ENCODE data around the gene SLK.

The SLK gene

GRCh38 chr10:103995134-103995533 lies 28.2 kb downstream of the SLK start:
- DNase-seq = no peak

- DNase-seq = no peak
Observed at GRCh38 chr10:103998805-103999204, 31.9 kb downstream of the SLK start.

GRCh38 chr10:104002911-104003310 lies 36.0 kb downstream of the SLK start:
- DNase-seq = no peak

GRCh38 chr10:104005172-104005863 lies 38.4 kb downstream of the SLK start:
- DNase-seq = no peak

GRCh38 chr10:104011904-104012303 lies 45.0 kb downstream of the SLK start:
- no peak for DNase-seq

- DNase-seq = no peak
Observed at GRCh38 chr10:104013489-104013888, 46.5 kb downstream of the SLK start.

- no peak for DNase-seq
Observed at GRCh38 chr10:104014176-104014575, 47.2 kb downstream of the SLK start.

- no peak for DNase-seq
Observed at GRCh38 chr10:104016661-104017060, 49.7 kb downstream of the SLK start.

GRCh38 chr10:104018471-104018870 lies 51.5 kb downstream of the SLK start:
- no peak for DNase-seq

- DNase-seq = no peak
Observed at GRCh38 chr10:104020020-104020419, 53.1 kb downstream of the SLK start.

- no peak for DNase-seq
Observed at GRCh38 chr10:104021246-104021645, 54.3 kb downstream of the SLK start.

- no peak for DNase-seq
Observed at GRCh38 chr10:104022026-104022425, 55.1 kb downstream of the SLK start.

- DNase-seq = no peak
Observed at GRCh38 chr10:104025524-104025923, 58.6 kb downstream of the SLK start.

- DNase-seq = no peak
Observed at GRCh38 chr10:104026762-104027161, 59.8 kb downstream of the SLK start.

GRCh38 chr10:104028146-104028545 lies 61.2 kb downstream of the SLK start:
- DNase-seq = no peak

GRCh38 chr10:104028823-104029520 lies 62.0 kb downstream of the SLK start:
- no peak for DNase-seq

- no peak for DNase-seq
Observed at GRCh38 chr10:104029521-104029860, 62.6 kb downstream of the SLK start.

- DNase-seq = no peak
Observed at GRCh38 chr10:104031631-104032030, 64.7 kb downstream of the SLK start.

- DNase-seq = no peak
Observed at GRCh38 chr10:104032144-104032775, 65.3 kb downstream of the SLK start.

- no peak for DNase-seq
Observed at GRCh38 chr10:104033401-104033930, 66.5 kb downstream of the SLK start.

GRCh38 chr10:104033966-104034365 lies 67.0 kb downstream of the SLK start:
- no peak for DNase-seq

- no peak for DNase-seq
Observed at GRCh38 chr10:104034401-104035193, 67.7 kb downstream of the SLK start.
